A549 (cell line): ENCODE data around the gene GMPR2.

Experiments used
- ESRRA ChIP-seq: fragments of 150-350 bp; IDR thresholded peaks from 2 replicates; pipeline ENCODE4 v1.6.1; 2014; ENCODE audit warnings: mild to moderate bottlenecking, low read length, borderline replicate concordance
- MYC ChIP-seq: IDR thresholded peaks from 2 replicates; pipeline ENCODE4 v1.6.1; 2012; ENCODE audit warnings: mild to moderate bottlenecking, inconsistent platforms, low read length, improper control_type of control experiment, borderline replicate concordance
- POLR2A ChIP-seq: IDR thresholded peaks from 2 replicates; pipeline ENCODE4 v1.6.1; 2012; ENCODE audit warnings: mild to moderate bottlenecking, low read length
- RARB ChIP-seq: fragments of 250-450 bp; sonication (Bioruptor Pico); IDR thresholded peaks from 2 replicates; pipeline ENCODE4 v1.8.0; 2021; ENCODE audit warnings: mild to moderate bottlenecking, moderate library complexity
- TF ChIP-seq, protein P1 (sequence below): fragments of >200 bp; sonication (Bioruptor Twin); formaldehyde crosslinking; IDR thresholded peaks from 3 replicates; pipeline ENCODE4 v1.5.1; 2016

DNA sequence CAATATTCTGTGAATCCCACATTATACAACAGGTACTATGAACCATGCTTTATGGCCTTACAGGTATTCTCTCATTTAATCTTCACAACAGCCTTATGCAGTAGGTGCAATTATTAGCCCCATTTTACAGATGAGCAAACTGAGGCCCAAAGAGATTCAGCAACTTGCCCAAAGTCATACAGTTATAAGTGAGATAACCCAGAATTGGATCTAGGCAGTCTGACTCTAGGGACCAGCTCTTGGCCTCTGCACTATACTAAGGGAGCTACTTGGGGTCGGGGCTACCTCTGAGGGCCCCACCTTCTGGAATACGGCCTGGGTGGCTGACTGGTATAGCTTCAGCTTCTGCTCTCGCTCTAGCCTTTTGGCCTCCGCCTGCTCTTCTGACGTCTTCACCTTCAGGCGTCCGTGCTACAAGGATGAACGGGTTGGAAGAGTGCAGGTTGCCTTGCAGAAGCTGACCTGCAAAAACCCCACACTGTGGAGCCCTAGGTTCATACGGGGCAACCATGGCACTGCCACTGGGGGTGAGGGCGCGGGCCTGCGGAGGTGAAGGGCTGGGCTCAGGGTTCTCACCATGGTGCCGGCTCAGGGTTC is 37.9 kb downstream of the GMPR2 start:
- TF ChIP-seq MYC (no peak), ESRRA (no peak), POLR2A (no peak), RARB (CRISPR knock-in tag) (no peak)
- TF ChIP-seq, protein P1, sequence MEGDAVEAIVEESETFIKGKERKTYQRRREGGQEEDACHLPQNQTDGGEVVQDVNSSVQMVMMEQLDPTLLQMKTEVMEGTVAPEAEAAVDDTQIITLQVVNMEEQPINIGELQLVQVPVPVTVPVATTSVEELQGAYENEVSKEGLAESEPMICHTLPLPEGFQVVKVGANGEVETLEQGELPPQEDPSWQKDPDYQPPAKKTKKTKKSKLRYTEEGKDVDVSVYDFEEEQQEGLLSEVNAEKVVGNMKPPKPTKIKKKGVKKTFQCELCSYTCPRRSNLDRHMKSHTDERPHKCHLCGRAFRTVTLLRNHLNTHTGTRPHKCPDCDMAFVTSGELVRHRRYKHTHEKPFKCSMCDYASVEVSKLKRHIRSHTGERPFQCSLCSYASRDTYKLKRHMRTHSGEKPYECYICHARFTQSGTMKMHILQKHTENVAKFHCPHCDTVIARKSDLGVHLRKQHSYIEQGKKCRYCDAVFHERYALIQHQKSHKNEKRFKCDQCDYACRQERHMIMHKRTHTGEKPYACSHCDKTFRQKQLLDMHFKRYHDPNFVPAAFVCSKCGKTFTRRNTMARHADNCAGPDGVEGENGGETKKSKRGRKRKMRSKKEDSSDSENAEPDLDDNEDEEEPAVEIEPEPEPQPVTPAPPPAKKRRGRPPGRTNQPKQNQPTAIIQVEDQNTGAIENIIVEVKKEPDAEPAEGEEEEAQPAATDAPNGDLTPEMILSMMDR, result no peak
